NCI-H748 (cell line): Measurements from ENCODE around the gene USP24.
A peak's percentile ranks its signal among the peaks of the same experiment; 100 is the strongest.
"Not testable (repeated sequence)": the region's sequence is repeated elsewhere in the genome, so short reads cannot be mapped to it uniquely, and the experiment has no call there.

Experiments
- DNase-seq: peaks from one replicate; lab custom pipeline; 2025; ENCODE audit not compliant: unreplicated experiment; lab: John Stamatoyannopoulos, UW

USP24 gene

GRCh38 chr1:55230659-55231058, 15.5 kb upstream of the USP24 start:
- no peak for DNase-seq

- DNase-seq = not testable (repeated sequence)
Measured at GRCh38 chr1:55229726-55230125, 14.6 kb upstream of the USP24 start.

GRCh38 chr1:55225228-55225627, 10.1 kb upstream of the USP24 start:
- DNase-seq = no peak

- DNase-seq = no peak
Measured at GRCh38 chr1:55224729-55225128, 9.6 kb upstream of the USP24 start.

- no peak for DNase-seq
Measured at GRCh38 chr1:55222152-55222551, 7.0 kb upstream of the USP24 start.

- DNase-seq = no peak
Measured at GRCh38 chr1:55217226-55217986, 2.2 kb upstream of the USP24 start.

GRCh38 chr1:55216096-55216495, 932 bp upstream of the USP24 start:
- peak; percentile 35 for DNase-seq

GRCh38 chr1:55214934-55215193, 300 bp downstream of the USP24 start:
- peak; percentile 69 for DNase-seq

- peak; percentile 56 for DNase-seq
Measured at GRCh38 chr1:55214212-55214933, 791 bp downstream of the USP24 start.

- DNase-seq = no peak
Measured at GRCh38 chr1:55213885-55214211, 1.3 kb downstream of the USP24 start.

GRCh38 chr1:55213151-55213884, 1.8 kb downstream of the USP24 start:
- no peak for DNase-seq

- peak; percentile 49 for DNase-seq
Measured at GRCh38 chr1:55212349-55213150, 2.6 kb downstream of the USP24 start.

GRCh38 chr1:55211863-55212262, 3.3 kb downstream of the USP24 start:
- no peak for DNase-seq

- no peak for DNase-seq
Measured at GRCh38 chr1:55210990-55211801, 4.0 kb downstream of the USP24 start.

- DNase-seq = peak; percentile 47
Measured at GRCh38 chr1:55209247-55209646, 5.9 kb downstream of the USP24 start.

GRCh38 chr1:55206210-55206609, 9.0 kb downstream of the USP24 start:
- no peak for DNase-seq

- DNase-seq = no peak
Measured at GRCh38 chr1:55204997-55205396, 10.2 kb downstream of the USP24 start.

GRCh38 chr1:55203064-55203463, 12.1 kb downstream of the USP24 start:
- no peak for DNase-seq

GRCh38 chr1:55200667-55201066, 14.5 kb downstream of the USP24 start:
- no peak for DNase-seq

- DNase-seq = not testable (repeated sequence)
Measured at GRCh38 chr1:55199735-55200134, 15.4 kb downstream of the USP24 start.

GRCh38 chr1:55198044-55198443, 17.1 kb downstream of the USP24 start:
- DNase-seq = no peak
